Retinal pigment epithelial cell (primary cell): Measurements from ENCODE around the gene SLC13A5.

Experiments used
- DNase-seq: peaks from one replicate; pipeline ENCODE4 v3.0.0-alpha.2; 2010; ENCODE audit warnings: low read depth
- H3K4me3 ChIP-seq: 2 replicates; pipeline ENCODE4 v1.5.1; 2011; ENCODE audit warnings: mild to moderate bottlenecking, low read length, control low read depth, moderate library complexity
- CTCF ChIP-seq: conservative IDR thresholded peaks from 2 replicates; pipeline ENCODE4 v1.5.1; 2011; ENCODE audit warnings: low read depth, low read length, control low read depth, inconsistent platforms

The SLC13A5 gene

GRCh38 chr17:6636616-6637457, 76.3 kb downstream of the SLC13A5 start:
- no peak overlapping the region for H3K4me3 ChIP-seq
- TF ChIP-seq CTCF = no peak
- no peak for DNase-seq

GRCh38 chr17:6636105-6636504, 77.1 kb downstream of the SLC13A5 start:
- no peak overlapping the region for H3K4me3 ChIP-seq
- TF ChIP-seq CTCF = no peak
- no peak for DNase-seq
